GM03348 (cell line): ENCODE data around the gene ZMYM2.

Source experiments
- DNase-seq: peaks from one replicate; pipeline ENCODE4 v3.0.0; 2012; ENCODE audit warnings: low spot score

The ZMYM2 gene

DNA sequence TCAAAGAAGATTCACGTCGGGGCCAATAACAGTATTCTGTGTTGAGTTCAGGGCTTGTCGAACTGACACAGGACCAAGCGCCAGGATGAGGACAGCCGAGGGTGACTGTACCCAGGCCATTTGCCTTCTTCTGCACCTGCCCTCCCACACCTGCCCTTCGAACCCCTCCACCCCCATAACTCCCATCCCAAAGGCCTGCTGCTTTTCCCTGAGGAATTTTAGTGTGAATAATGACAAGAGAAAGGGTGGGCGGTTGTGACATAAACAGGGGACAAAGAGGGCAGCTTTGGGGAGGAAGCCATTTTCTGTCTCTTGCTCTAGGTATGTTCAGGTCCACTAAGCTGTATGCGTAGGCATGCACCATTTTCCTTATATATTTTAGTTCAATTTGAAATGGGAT lies 176.2 kb downstream of the ZMYM2 start:
- no peak for DNase-seq

DNA sequence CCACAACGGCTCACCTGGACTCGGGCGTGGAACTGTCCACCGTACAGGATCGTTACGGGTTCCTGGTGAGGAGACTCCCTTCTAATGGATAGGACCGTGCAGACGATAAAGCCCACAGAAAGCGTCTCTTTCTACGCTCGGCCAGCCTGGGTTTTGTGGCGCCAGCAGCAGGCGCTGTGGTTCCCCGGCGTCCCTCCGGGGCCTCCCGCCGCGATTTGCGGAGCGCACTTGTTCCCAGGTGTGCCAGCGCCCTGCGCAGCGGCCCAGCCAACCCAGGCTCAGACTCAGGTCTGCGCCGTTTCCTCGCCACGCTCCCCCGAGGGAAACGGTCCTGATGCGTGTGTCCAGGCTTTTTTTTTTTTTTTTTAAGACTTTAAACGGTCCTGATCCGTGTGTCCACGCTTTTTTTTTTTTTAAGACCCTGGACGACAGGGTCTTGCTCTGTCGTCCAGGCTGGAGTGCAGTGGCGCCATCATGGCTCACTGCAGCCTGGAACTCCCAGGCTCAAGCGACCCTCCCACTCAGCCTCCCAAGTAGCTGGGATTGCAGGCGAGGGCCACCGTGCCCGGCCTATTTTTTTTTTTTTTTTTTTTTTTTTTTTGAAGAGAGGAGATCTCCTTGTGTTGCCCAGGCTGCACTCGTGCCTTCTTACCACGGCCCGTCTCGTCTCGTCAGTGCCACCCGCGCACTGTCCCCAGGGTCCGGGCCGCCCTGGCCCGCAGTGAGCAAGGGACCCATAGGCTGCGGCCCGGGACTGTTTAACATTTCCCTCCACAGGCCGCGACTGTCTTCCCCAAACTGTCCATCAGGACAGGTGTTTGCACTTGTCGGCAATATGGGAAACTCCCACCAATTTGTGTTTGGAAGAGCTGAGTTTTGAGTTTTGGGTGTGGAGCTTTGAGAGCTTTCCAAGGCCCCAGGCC lies 178.5 kb downstream of the ZMYM2 start:
- peak; percentile 39 for DNase-seq

DNA sequence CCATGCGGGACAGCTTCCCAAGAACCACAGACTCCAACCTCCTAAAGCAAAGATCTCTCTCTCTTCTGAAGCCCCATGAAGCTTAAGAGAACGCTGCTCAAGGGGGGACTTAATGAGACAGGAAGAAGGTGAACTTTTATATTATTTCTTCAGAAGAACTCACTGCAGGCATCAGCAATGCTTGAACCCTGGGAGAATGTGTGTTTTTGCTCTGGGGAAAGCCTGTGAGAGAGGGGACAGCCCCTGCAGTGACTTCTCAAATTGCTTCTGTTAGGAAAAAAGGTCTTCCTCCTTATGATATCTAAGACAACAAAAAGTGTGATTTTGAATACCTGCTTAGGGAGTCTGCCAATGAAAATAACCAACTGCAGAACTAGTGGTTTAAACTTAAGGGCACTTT lies 179.3 kb downstream of the ZMYM2 start:
- no peak for DNase-seq

DNA sequence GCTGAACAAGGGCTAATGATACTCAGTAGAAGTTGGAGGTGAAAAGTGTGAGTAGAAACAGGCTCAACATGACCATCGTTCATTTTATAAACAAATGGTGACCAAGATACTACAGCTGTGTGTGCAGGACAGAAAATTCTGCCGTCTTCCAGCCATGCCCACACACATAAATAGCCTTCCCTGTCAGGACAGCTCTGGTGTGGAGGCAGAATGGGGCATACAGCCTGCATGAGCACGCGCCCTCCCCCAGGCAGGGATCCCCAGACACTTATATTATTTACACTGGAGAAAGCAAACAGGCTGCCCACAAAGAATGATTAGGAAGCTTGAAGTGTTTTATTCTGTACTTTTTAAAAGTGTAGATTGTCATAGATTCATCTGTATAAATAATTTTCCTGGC lies 182.0 kb downstream of the ZMYM2 start:
- no peak for DNase-seq
